Measurements from ENCODE around the gene AUTS2.

The AUTS2 gene

DNA sequence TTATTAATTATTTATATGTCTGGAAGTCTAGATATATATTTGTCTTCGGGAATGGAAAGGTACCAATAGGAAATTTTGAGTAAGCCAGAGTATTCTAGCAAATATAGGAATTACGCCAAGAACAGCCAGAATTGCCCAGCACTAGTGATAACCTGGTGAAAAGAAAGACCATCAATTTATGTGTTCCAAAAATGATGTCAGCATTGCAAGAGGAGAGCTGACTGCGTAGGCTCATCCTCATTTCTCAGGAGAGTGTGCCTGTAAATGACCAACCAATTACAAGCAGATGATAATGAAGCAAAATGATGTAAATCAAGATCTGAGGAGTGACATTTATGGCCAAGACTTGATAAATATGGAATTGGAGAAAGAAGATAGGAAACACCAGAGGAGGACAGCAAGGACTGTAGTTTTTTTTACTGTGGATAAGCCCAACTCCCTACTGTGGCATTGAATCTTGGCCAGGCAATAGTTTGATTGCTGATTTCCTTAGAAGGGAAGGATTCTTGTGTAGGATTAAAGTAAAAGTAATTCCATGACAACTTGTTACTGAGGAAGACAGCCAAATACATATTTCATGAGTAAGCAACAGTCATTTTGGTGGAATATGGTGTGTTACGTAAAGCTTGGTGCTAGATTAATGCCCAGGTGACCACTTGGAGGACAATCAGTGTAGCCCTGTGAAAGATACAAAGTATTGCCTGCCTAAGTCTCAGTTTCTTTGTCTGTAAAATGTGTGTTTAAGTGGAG lies 590.8 kb downstream of the AUTS2 start:
- TF ChIP-seq EZH2phosphoT487 (IDR thresholded peaks at IDR 0.05; ENCODE audit: borderline replicate concordance), result no peak
- TF ChIP-seq, protein P1, sequence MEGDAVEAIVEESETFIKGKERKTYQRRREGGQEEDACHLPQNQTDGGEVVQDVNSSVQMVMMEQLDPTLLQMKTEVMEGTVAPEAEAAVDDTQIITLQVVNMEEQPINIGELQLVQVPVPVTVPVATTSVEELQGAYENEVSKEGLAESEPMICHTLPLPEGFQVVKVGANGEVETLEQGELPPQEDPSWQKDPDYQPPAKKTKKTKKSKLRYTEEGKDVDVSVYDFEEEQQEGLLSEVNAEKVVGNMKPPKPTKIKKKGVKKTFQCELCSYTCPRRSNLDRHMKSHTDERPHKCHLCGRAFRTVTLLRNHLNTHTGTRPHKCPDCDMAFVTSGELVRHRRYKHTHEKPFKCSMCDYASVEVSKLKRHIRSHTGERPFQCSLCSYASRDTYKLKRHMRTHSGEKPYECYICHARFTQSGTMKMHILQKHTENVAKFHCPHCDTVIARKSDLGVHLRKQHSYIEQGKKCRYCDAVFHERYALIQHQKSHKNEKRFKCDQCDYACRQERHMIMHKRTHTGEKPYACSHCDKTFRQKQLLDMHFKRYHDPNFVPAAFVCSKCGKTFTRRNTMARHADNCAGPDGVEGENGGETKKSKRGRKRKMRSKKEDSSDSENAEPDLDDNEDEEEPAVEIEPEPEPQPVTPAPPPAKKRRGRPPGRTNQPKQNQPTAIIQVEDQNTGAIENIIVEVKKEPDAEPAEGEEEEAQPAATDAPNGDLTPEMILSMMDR (conservative IDR thresholded peaks at IDR 0.05; ENCODE audit: low read length), result no peak
- H3K36me3 ChIP-seq (ENCODE audit: insufficient read depth, low read length), result no peaks in the 10 kb centered on the region
- H2AFZ ChIP-seq (ENCODE audit: low read length), result no peak overlapping the region
- no peak overlapping the region for H3K4me3 ChIP-seq (ENCODE audit: low read length, poor library complexity, severe bottlenecking)
- H3K9ac ChIP-seq (ENCODE audit: low read depth, low read length, poor library complexity, severe bottlenecking), result no peak overlapping the region
- H3K4me1 ChIP-seq (ENCODE audit: insufficient read depth, low read length, poor library complexity, severe bottlenecking), result no peaks in the 10 kb centered on the region
- no peaks in the 10 kb centered on the region for H3K79me2 ChIP-seq (ENCODE audit: insufficient read depth, low read length)
- no peaks in the 10 kb centered on the region for H3K9me2 ChIP-seq (replicated peaks; ENCODE audit: low read depth, low read length)
- no peak overlapping the region for H3K4me2 ChIP-seq (ENCODE audit: low read depth, low read length, poor library complexity, severe bottlenecking)
- H3F3A ChIP-seq (ENCODE audit: low read depth), result no peaks in the 10 kb centered on the region
- H3K27me3 ChIP-seq (ENCODE audit: insufficient read depth, low read length, poor library complexity, severe bottlenecking), result no peaks in the 10 kb centered on the region
- H4K20me1 ChIP-seq (ENCODE audit: insufficient read depth, low read length, poor library complexity, severe bottlenecking), result no peaks in the 10 kb centered on the region
- H3K9me3 ChIP-seq (ENCODE audit: insufficient read depth, low read depth, low read length), result no peaks in the 10 kb centered on the region

DNA sequence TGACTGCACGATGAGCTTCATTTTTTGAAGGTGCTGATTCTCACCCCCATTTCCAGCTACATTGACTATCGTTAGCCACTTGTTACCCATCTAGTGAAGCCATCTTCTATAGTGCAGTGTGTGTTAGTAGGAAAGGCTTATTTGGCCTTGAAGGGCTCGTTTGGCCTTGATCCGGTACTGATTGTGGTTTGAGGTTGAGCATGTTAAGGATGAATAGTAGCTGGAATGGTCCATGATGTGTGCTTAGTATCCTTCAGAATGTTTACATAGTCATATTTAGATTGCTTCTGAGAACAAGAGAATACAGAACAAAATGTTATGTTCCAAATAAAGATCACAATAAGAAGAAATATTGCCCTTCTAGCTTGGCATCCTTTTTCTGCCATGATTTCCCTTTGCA lies 591.5 kb downstream of the AUTS2 start:
- Histone ChIP-seq H3K79me2 (ENCODE audit: insufficient read depth, low read length) (no peaks in the 10 kb centered on the region), H3K27me3 (ENCODE audit: insufficient read depth, low read length, poor library complexity, severe bottlenecking) (no peaks in the 10 kb centered on the region), H3F3A (ENCODE audit: low read depth) (no peaks in the 10 kb centered on the region), H3K9me3 (ENCODE audit: insufficient read depth, low read depth, low read length) (no peaks in the 10 kb centered on the region), H3K36me3 (ENCODE audit: insufficient read depth, low read length) (no peaks in the 10 kb centered on the region), H3K4me3 (ENCODE audit: low read length, poor library complexity, severe bottlenecking) (no peak overlapping the region), H3K9me2 (replicated peaks; ENCODE audit: low read depth, low read length) (no peaks in the 10 kb centered on the region), H3K4me2 (ENCODE audit: low read depth, low read length, poor library complexity, severe bottlenecking) (no peak overlapping the region), H2AFZ (ENCODE audit: low read length) (no peak overlapping the region), H4K20me1 (ENCODE audit: insufficient read depth, low read length, poor library complexity, severe bottlenecking) (no peaks in the 10 kb centered on the region), H3K4me1 (ENCODE audit: insufficient read depth, low read length, poor library complexity, severe bottlenecking) (no peaks in the 10 kb centered on the region), H3K9ac (ENCODE audit: low read depth, low read length, poor library complexity, severe bottlenecking) (no peak overlapping the region)
- no peak for TF ChIP-seq EZH2phosphoT487 (IDR thresholded peaks at IDR 0.05; ENCODE audit: borderline replicate concordance)

DNA sequence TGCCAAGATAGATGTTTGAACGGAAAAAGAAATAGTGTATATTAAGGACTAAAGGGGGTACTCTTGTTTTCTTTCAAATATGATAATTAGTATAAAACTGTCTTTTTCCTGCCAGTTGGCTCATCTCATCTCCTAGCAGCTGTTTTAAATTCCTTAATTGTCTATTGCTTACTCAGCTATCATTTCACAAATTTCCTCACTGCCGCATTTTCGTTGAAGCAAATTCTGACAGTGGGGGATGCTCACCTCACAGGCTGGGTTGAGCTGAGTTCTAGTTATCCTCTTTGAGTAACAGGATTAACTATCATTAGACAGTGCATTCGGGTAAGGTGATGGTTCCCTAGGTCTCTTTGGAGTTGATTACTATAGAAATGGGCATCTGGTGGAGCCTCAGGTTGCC lies 592.0 kb downstream of the AUTS2 start:
- H3K27me3 ChIP-seq (ENCODE audit: insufficient read depth, low read length, poor library complexity, severe bottlenecking), result no peaks in the 10 kb centered on the region
- no peaks in the 10 kb centered on the region for H4K20me1 ChIP-seq (ENCODE audit: insufficient read depth, low read length, poor library complexity, severe bottlenecking)
- H3K4me3 ChIP-seq (ENCODE audit: low read length, poor library complexity, severe bottlenecking), result no peak overlapping the region
- no peaks in the 10 kb centered on the region for H3K36me3 ChIP-seq (ENCODE audit: insufficient read depth, low read length)
- no peak for TF ChIP-seq EZH2phosphoT487 (IDR thresholded peaks at IDR 0.05; ENCODE audit: borderline replicate concordance)
- TF ChIP-seq, protein P1 (conservative IDR thresholded peaks at IDR 0.05; ENCODE audit: low read length), result no peak
- no peak overlapping the region for H3K4me2 ChIP-seq (ENCODE audit: low read depth, low read length, poor library complexity, severe bottlenecking)
- no peak overlapping the region for H2AFZ ChIP-seq (ENCODE audit: low read length)
- no peaks in the 10 kb centered on the region for H3K79me2 ChIP-seq (ENCODE audit: insufficient read depth, low read length)
- H3K9me3 ChIP-seq (ENCODE audit: insufficient read depth, low read depth, low read length), result no peaks in the 10 kb centered on the region
- H3K9ac ChIP-seq (ENCODE audit: low read depth, low read length, poor library complexity, severe bottlenecking), result no peak overlapping the region
- H3F3A ChIP-seq (ENCODE audit: low read depth), result no peaks in the 10 kb centered on the region
- no peaks in the 10 kb centered on the region for H3K9me2 ChIP-seq (replicated peaks; ENCODE audit: low read depth, low read length)
- H3K4me1 ChIP-seq (ENCODE audit: insufficient read depth, low read length, poor library complexity, severe bottlenecking), result no peaks in the 10 kb centered on the region

DNA sequence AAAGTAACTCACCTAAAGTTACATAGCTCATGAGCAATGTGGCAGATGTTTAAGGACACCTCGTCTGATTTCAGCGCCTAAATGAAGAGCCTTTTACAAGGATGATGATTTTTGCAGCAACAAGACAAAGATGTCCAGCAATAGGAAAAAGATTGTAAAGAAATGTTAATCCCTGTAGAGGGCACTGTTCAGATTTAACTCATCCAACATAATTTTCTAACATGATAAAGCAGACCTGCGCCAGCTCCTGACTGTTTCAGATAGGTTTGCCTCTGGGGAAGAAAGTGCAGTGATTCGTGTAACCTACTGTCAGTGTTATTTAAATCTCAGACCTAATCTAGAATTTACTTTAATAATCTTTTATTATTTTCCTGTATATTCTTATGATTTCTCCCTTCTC lies 595.2 kb downstream of the AUTS2 start:
- H3K9me3 ChIP-seq (ENCODE audit: insufficient read depth, low read depth, low read length), result no peaks in the 10 kb centered on the region
- H4K20me1 ChIP-seq (ENCODE audit: insufficient read depth, low read length, poor library complexity, severe bottlenecking), result no peaks in the 10 kb centered on the region
- no peak overlapping the region for H3K4me2 ChIP-seq (ENCODE audit: low read depth, low read length, poor library complexity, severe bottlenecking)

More for the DNA sequence above, 595.2 kb downstream of the AUTS2 start:
- Histone ChIP-seq H3K4me1 (ENCODE audit: insufficient read depth, low read length, poor library complexity, severe bottlenecking) (no peaks in the 10 kb centered on the region), H3F3A (ENCODE audit: low read depth) (no peaks in the 10 kb centered on the region), H2AFZ (ENCODE audit: low read length) (no peak overlapping the region), H3K9ac (ENCODE audit: low read depth, low read length, poor library complexity, severe bottlenecking) (no peak overlapping the region), H3K36me3 (ENCODE audit: insufficient read depth, low read length) (no peaks in the 10 kb centered on the region), H3K9me2 (replicated peaks; ENCODE audit: low read depth, low read length) (no peaks in the 10 kb centered on the region), H3K27me3 (ENCODE audit: insufficient read depth, low read length, poor library complexity, severe bottlenecking) (no peaks in the 10 kb centered on the region), H3K79me2 (ENCODE audit: insufficient read depth, low read length) (no peaks in the 10 kb centered on the region), H3K4me3 (ENCODE audit: low read length, poor library complexity, severe bottlenecking) (no peak overlapping the region)
- TF ChIP-seq, protein P1 (conservative IDR thresholded peaks at IDR 0.05; ENCODE audit: low read length), result peak; percentile 67
- no peak for TF ChIP-seq EZH2phosphoT487 (IDR thresholded peaks at IDR 0.05; ENCODE audit: borderline replicate concordance)
